Urinary bladder (tissue), 4 donors: ENCODE results near the gene PTPN20. TPM values are rescaled to one million over a fixed set of nuclear protein-coding genes. Genes with fewer than 3 reads are reported as not detected.

Source experiments
- DNase-seq: peaks from one replicate; pipeline ENCODE4 v3.0.0-alpha.2; 2015; ENCODE audit errors: extremely low spot score
- H3K27ac ChIP-seq: one replicate; pipeline ENCODE4 v1.5.1; 2013; ENCODE audit warnings: low read depth, mild to moderate bottlenecking, moderate library complexity
- H3K36me3 ChIP-seq: one replicate; pipeline ENCODE4 v1.6.1; 2013; ENCODE audit warnings: mild to moderate bottlenecking, moderate library complexity; ENCODE audit not compliant: insufficient read depth
- H3K4me1 ChIP-seq: one replicate; pipeline ENCODE4 v1.6.1; 2013; ENCODE audit warnings: mild to moderate bottlenecking, moderate library complexity; ENCODE audit not compliant: insufficient read depth
- H3K4me3 ChIP-seq: one replicate; pipeline ENCODE4 v1.5.1; 2013; ENCODE audit warnings: low read depth, low read length
- WGBS: extraction: QIAGEN DNeasy Blood & Tissue Kit; methylation state at CpG from one replicate; pipeline ENCODE4 v1.1.7; 2013; 5-methylcytosine and 5-hydroxymethylcytosine counted together
- polyA plus RNA-seq: library from polyadenylated mRNA; stranded (reverse); fragments of 200-250 nt; gene quantifications from one replicate; pipeline ENCODE4 v1.2.3, GENCODE V29; 2013
- total RNA-seq: library from RNA; depleted of rRNA; stranded (reverse); fragments of >200 nt; gene quantifications from one replicate; pipeline ENCODE4 v1.2.3, GENCODE V29; 2014
- donor health status: healthy with polysubstance abuse.
- donor health status: healthy.

The PTPN20 gene
- total and polyA plus RNA-seq, 2 donors: 1.3 to 8.6 TPM

GRCh38 chr10:47037654-47038425, 126.6 kb downstream of the PTPN20 start:
- Histone ChIP-seq H3K36me3 (no peaks in the 10 kb centered on the region), H3K4me3 (no peak overlapping the region), H3K4me1 (no peaks in the 10 kb centered on the region), H3K27ac (no peak overlapping the region)
- WGBS: 85% methylated on average over 10 of the region's 10 CpGs
- DNase-seq: no peak

- Histone ChIP-seq H3K4me1 (no peaks in the 10 kb centered on the region), H3K36me3 (no peaks in the 10 kb centered on the region), H3K27ac (no peak overlapping the region), H3K4me3 (no peak overlapping the region)
- DNase-seq: no peak
- WGBS: 59% methylated on average over 12 of the region's 12 CpGs
Observed at GRCh38 chr10:47038881-47039561, 127.8 kb downstream of the PTPN20 start.

- Histone ChIP-seq H3K27ac (no peak overlapping the region), H3K4me3 (no peak overlapping the region), H3K4me1 (no peaks in the 10 kb centered on the region), H3K36me3 (no peaks in the 10 kb centered on the region)
- no peak for DNase-seq
- 73% methylated on average over 4 of the region's 4 CpGs for WGBS
Observed at GRCh38 chr10:47039562-47039913, 128.3 kb downstream of the PTPN20 start.

GRCh38 chr10:47040041-47040491, 128.8 kb downstream of the PTPN20 start:
- H3K27ac ChIP-seq: no peak overlapping the region
- H3K36me3 ChIP-seq: no peaks in the 10 kb centered on the region
- no peaks in the 10 kb centered on the region for H3K4me1 ChIP-seq
- DNase-seq: no peak
- 93% methylated on average over 9 of the region's 9 CpGs for WGBS
- H3K4me3 ChIP-seq: no peak overlapping the region

- H3K27ac ChIP-seq: no peak overlapping the region
- no peak overlapping the region for H3K4me3 ChIP-seq
- no peak for DNase-seq
- no peaks in the 10 kb centered on the region for H3K4me1 ChIP-seq
- 92% methylated on average over 4 of the region's 4 CpGs for WGBS
- H3K36me3 ChIP-seq: no peaks in the 10 kb centered on the region
Observed at GRCh38 chr10:47040681-47041080, 129.5 kb downstream of the PTPN20 start.

GRCh38 chr10:47041396-47042198, 130.4 kb downstream of the PTPN20 start:
- H3K27ac ChIP-seq: no peak overlapping the region
- no peaks in the 10 kb centered on the region for H3K4me1 ChIP-seq
- 79% methylated on average over 4 of the region's 4 CpGs for WGBS
- no peaks in the 10 kb centered on the region for H3K36me3 ChIP-seq
- H3K4me3 ChIP-seq: no peak overlapping the region
- no peak for DNase-seq

GRCh38 chr10:47042199-47042473, 130.9 kb downstream of the PTPN20 start:
- no peak overlapping the region for H3K27ac ChIP-seq
- H3K4me3 ChIP-seq: no peak overlapping the region
- no peaks in the 10 kb centered on the region for H3K4me1 ChIP-seq
- 86% methylated on average over 5 of the region's 5 CpGs for WGBS
- DNase-seq: no peak
- H3K36me3 ChIP-seq: no peaks in the 10 kb centered on the region

- Histone ChIP-seq H3K36me3 (no peaks in the 10 kb centered on the region), H3K4me1 (no peaks in the 10 kb centered on the region), H3K27ac (no peak overlapping the region), H3K4me3 (no peak overlapping the region)
- 87% methylated on average over 19 of the region's 19 CpGs for WGBS
- no peak for DNase-seq
Observed at GRCh38 chr10:47042780-47043750, 131.8 kb downstream of the PTPN20 start.

- Histone ChIP-seq H3K4me1 (no peaks in the 10 kb centered on the region), H3K4me3 (no peak overlapping the region), H3K36me3 (no peaks in the 10 kb centered on the region), H3K27ac (no peak overlapping the region)
- WGBS: 71% methylated on average over 15 of the region's 15 CpGs
- DNase-seq: no peak
Observed at GRCh38 chr10:47043928-47044538, 132.8 kb downstream of the PTPN20 start.

GRCh38 chr10:47044741-47045140, 133.5 kb downstream of the PTPN20 start:
- no peak overlapping the region for H3K4me3 ChIP-seq
- no peaks in the 10 kb centered on the region for H3K4me1 ChIP-seq
- no peaks in the 10 kb centered on the region for H3K36me3 ChIP-seq
- no peak for DNase-seq
- no peak overlapping the region for H3K27ac ChIP-seq
- 85% methylated on average over 2 of the region's 2 CpGs for WGBS

- H3K4me1 ChIP-seq: no peaks in the 10 kb centered on the region
- DNase-seq: no peak
- 95% methylated on average over 8 of the region's 8 CpGs for WGBS
- H3K4me3 ChIP-seq: no peak overlapping the region
- H3K36me3 ChIP-seq: no peaks in the 10 kb centered on the region
- no peak overlapping the region for H3K27ac ChIP-seq
Observed at GRCh38 chr10:47045331-47045861, 134.2 kb downstream of the PTPN20 start.

- DNase-seq: no peak
- no peak overlapping the region for H3K27ac ChIP-seq
- no peak overlapping the region for H3K4me3 ChIP-seq
- H3K4me1 ChIP-seq: no peaks in the 10 kb centered on the region
- WGBS: 90% methylated on average over 20 of the region's 20 CpGs
- no peaks in the 10 kb centered on the region for H3K36me3 ChIP-seq
Observed at GRCh38 chr10:47046321-47047126, 135.3 kb downstream of the PTPN20 start.
